ENCODE data around the gene SMAD2.
"Not testable (repeated sequence)": the region's sequence is repeated elsewhere in the genome, so short reads cannot be mapped to it uniquely, and the experiment has no call there.

The SMAD2 gene

DNA sequence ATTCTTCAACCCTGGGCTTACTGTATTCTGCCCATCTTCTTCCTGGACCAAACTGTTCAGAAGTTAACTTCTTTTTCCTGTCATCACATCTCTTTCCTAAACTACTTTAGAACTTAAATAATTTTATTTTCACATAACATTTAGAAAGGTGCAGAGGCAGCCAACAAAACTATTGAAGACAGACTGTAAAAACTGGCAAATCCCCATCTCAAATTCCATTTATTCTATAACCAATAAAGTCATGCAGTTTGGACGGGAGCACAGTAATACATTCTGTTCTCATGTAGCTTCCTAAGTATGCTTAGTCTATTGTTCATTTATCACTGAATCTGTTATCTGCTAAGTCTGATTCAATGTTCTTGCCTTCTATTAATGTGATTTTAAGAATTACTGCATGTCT is 99.1 kb downstream of the SMAD2 start:
- DNase-seq, result no peak

DNA sequence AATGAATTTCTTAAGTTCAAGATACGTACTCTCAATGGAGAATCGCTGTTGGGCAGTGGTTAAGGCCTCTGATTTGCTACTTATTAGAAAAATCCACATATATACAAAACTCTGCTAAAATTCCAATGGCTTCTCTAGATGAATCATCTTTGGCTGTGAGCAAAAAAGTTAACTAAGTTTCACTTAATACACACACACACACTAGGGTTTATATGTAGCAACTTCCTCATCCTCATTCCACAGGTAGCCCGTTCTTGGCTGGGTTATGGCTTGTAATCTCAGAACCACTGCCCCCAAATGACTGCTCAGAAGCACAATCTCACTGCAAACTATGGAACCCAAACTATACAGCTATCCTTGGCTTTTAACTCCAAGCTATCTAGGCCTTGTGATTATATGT is 99.7 kb downstream of the SMAD2 start:
- DNase-seq, result no peak

DNA sequence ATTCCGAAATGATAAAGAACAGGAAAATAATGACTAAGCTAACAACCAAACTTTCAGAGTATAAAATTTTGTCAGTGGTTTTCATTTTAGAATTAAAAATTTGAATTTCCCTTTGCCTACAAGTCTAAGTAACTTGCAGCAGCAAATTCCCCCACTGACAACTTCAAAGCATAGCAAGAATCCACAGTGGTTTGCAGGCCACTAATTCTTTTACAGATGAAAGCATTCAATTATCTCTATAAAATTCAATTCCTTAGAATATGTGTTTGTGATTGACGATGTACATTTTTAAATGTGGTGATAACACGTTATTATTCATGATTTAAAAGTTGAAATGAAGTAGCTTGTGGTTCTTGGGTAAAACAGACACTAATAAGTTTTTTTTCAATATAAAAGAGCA is 100.6 kb downstream of the SMAD2 start:
- DNase-seq, result no peak

DNA sequence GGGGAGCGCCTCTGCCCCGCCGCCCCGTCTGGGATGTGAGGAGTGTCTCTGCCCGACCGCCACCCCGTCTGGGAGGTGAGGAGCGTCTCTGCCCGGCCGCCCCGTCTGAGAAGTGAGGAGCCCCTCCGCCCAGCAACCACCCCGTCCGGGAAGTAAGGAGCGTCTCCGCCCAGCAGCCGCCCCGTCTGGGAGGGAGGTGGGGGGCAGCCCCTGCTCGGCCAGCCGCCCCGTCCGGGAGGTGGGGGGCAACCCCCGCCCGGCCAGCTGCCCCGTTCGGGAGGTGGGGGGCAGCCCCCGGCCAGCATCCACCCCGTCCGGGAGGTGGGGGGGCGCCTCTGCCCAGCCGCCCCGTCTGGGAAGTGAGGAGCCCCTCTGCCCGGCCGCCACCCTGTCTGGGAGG is 102.4 kb downstream of the SMAD2 start:
- not testable (repeated sequence) for DNase-seq

DNA sequence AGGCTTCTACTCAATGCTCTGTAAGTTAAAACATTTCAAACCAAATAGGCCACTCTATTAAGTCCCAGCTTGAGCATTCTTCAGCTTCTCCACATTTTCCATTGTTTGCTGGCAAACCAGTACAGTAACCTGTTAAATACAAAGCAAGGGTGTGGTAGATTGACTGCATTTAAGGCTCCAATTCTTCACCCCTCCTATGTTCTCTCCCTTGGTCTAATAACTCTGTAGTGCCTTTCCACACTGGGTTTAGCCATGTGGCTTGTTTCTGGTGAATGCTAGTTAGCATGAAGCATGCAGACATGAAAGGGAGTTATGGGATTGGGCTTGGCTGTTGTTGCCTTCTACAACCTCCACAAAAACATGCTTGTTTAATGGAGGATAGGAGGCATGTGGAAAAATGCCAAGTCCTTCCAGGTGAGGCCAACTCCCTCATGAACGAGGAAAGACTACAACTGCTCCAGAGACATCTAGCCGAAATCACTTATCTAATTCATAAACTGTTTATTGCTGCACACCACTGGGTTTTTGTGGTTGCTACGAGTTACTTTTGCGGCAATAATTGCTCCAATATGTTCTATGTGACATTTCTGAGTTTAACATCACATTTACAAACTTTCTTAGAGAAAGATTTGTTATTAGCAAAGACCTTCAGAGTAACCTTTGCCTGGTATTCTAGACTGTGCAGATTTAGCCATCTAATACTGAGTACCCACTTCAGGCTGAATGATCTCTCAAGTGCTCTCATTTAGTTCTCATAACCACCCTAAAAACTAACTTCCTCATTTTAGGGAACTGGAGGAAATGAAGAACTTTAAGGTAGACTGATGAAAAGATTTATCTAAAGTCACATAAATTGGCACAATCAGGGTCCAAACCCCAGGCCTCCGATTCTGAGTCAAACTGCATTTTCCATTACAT is 104.0 kb downstream of the SMAD2 start:
- no peak for DNase-seq

DNA sequence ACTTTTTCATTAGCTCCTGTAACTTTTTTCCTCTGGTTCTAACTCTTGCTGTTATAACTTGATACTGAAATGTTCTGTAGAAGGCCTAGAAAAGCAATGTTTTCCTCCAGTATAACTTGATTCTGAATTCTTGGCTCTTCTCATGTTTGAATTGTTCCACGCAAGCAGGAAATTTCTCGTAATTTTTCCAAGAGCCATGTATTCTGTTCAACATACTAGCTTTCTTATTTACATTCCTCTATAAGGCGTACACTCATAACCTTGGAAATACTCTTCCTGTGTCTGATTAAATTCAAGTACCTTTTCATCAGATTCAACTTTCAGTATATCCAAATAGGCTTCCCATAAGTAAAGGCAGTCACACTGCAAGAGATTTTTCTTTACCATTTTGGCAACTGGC is 109.1 kb downstream of the SMAD2 start:
- no peak for DNase-seq

DNA sequence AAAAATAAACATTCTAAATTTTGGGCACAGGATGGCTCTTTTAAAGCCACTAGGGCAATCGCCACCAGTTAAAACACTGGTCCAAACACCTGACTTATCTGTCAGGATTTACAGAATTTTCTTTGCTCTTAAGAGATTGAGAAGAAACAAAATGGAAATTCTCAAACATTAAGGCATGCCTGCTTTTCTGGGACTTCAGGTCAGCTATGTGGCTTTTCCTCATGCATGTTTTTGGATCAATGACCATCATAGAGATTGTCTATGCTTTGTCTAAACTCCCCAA is 112.7 kb downstream of the SMAD2 start:
- no peak for DNase-seq

DNA sequence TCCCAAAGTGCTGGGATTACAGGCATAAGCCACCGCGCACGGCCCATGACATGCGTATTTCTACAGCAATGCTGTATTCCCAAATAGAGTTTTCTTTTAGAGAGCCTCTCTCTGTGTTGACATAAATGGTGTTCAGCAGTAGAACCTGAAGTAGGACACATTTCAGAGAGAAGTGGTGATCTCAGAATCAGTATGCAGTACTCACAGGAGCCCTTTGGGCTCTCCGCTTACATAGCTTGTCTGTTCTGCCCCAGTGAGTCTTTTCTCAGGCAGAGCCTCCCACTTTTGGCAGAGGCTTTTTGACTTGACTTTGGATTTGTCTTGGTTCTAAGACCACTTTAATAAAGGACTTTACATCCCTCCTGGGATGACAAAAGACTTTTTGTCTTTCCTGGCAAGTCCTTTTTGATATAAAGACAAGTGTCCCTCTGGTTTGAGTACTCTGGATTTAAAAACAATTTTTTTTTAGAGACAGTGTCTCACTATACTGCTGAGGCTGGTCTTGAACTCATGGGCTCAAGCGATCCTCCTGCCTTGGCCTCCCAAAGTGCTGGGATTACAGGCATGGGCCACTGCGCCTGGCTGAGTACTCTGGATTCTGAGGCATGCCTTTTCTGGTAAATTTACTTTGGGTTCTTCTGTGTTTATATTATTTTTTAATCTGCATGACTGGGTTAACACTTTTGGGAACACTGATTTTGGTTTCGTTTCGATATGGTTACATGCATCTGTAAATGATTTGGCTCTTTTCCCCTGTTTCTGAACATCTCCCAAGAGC is 113.3 kb downstream of the SMAD2 start:
- DNase-seq, result no peak

DNA sequence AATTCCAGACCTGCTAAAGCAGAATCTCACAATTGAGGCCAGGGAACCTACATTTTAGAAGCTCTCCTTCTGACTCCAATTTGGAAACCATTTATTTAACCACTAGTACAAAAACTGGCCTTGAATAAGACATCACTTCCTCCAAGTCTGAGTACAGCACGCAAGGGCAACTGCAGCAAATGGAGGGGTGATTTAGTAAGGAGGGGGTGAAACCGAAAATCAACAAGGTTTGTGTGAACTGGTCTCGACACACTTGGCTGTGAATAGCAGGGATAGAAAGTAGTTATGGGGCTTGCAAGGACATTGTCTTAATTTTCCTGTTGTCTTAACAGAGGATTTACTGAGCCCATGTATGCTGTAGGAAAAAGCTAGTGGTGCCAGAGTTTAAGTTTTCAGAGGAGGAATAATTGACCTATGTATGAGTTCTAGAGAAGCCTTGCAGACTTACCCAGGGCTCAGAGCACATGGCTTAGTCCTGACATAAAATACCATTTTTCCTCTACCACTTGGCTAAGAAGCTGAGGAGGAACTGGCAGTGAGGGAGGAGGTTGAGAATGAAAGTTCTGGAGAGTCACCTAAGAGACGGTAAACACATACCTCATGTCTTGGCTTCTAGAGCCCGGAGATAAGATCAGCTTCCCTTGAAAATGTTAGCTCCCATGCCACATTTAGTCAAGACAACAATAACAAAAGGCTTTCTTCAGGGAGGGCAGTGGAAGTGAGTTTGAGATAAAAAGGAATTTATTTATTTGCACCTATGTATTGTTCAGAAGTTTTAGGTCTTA is 114.8 kb downstream of the SMAD2 start:
- DNase-seq, result no peak

DNA sequence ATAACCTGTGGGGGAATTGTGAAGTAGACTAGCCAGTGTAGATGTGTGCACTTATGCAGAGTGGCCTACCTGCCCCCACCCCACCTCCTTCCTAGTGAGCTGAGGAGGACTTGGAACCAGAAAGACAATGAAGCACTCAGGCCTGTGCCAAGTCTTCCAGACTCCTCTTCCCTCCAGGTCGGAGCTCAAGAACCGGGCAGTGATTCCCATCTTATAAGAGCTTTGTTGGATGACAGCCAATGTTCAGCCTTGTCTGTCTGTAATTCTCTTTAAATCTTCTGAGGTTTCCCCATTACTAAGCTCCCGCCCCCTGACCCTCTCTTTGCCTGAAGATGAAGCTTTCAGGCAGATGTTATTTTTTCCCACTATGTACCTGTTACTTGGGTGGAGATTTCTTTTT is 121.0 kb downstream of the SMAD2 start:
- peak in 1 of 2 experiments; percentile 25 for DNase-seq

DNA sequence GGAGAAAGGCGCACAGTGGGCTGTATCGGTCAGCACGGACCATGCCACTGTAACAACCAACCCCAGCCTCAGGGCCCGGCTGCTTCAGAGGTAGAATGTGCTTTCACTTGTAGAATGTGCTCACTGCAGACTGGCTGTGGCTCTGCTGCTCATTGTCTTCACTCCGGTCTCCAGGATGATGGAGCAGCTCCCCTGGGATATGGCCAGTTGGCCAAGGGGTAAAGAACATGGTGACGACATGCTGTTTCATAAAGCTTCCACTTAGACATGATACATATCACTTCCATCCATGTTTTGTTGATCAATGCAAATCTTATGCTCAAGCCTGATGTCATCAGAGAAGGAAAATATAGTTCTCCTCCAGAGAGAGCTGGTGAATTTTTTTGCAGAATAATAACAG is 127.7 kb downstream of the SMAD2 start:
- DNase-seq, result no peak

DNA sequence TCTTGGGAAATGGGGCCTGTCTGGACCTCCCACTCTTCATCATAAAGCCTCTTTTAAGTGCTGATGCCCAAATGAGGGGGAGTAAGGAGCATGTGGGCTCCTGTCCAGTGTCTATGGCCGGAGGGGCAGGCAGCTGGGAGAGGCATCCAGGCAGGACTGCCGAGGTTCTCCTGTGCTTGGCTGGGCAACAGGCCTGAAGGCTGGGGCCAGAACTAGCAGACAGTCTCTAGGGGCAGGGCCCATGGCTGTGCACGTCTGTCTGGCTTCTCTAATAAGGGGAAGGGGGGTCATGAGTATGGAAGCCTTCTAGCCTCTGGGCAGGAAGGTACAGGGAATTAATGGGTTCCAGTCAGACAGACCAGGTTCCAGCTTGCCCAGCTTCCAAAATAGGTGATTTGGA is 128.6 kb downstream of the SMAD2 start:
- DNase-seq, result no peak

DNA sequence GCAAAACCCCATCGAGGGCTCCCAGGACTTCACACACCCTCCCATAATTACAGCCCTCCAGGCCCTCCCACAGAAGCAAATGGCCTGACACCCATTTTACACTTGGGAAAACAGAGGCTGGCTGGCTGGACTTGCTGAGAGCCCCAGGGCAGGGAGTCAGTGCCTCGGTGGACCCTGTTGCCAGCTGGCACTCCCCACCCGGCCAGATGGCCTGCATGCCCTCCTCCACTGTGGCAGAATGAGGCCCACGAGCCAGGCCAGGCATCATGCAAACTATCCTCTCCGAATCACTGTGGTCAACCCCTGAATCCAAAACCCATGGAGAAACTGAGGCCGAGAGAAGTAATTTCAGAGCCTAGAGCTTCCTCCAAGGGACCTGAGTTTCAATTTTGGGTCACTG is 129.7 kb downstream of the SMAD2 start:
- DNase-seq, result no peak

DNA sequence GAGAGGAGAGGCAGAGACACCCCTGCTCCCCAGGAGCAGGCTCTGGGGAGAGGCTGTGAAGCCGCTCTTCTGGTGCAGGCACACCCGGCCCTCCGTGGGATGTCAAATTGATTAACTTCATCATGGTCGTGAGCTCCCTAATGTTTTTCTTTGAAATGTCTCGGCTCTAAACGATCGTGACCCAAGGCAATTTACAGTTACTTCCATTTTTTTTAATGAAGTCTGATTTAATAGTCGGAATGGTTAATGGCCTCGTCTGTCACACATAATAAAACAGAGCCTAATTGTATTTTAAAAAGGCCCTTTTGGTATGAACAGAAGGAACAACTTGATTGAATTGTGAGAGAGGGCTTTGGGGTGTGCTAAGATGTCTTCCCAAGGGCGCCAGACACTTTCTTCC is 130.2 kb downstream of the SMAD2 start:
- DNase-seq, result no peak

DNA sequence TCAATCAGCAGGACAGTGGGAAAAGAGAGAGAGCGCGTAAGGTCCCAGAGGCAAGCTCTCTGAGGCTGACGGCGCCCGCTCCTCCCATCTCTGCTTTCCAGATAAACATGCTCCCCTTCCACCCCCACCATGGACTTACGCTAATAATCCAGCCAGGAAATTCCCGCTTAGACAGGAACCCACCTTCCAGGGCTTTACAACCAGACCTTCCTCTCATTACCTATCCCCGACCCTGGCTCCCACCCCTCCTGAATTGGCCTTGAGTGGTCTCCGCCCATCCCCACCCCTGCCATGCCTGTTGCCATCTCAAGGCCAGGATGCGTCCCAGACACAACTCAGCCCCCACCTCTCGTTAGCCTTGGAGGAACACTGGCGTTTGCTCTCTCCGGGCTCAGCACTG is 131.1 kb downstream of the SMAD2 start:
- DNase-seq, result no peak

DNA sequence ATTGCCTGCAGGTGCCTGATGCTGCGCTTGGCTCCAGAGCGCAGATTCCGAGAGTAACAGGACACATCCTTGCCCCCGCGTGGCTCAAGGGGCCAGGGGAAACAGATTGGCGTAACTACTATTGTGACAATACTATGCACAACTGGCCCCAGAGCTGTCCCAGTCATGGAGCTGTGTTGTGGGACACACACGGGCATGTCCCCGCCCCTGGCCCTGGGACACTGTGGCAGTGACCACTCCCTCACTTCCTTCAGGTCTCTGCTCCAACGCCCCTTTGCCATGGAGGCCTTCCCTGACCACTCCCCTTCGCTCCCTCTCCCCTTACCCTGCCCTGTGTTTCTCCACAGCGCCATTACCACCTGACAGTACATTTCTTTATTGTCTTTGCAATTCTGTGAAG is 132.1 kb downstream of the SMAD2 start:
- DNase-seq, result no peak

DNA sequence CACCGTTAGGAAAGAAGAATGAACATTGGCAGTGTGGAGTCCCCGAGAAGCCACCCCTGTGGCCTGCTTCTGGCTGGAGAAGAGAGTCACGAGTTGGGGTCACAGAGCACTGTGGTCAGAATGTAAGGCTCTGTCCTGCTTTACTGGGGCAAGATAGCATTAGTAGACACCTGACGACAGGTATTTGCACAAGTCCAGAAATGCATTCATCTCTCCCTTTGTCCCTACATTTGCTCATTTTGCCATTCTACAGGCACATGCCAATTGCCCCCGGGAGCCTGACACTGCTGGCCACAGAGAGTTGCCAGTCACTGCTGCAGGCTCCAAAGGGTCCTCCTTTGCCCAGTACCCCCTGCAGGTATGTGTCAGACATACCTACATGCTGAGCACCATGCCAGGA is 133.3 kb downstream of the SMAD2 start:
- DNase-seq, result no peak

DNA sequence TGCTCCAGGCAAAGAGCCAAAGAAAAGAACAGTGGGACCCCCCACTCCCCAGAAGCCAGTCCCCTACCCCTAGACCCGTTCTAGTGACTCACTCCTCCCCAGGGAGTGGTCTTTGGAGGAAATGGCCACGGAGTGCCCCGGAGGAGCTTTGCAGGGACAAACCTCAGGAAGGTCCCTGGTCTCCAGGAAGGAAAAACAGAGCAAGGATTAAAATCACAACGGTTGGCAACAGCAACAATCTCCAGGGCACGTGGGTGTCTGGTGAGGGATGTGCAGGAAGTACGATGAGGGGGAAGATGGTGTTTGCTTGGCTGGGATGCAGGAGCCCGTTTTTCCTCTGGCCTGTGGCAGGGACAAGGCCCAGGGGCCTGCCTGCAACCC is 135.0 kb downstream of the SMAD2 start:
- DNase-seq, result no peak

DNA sequence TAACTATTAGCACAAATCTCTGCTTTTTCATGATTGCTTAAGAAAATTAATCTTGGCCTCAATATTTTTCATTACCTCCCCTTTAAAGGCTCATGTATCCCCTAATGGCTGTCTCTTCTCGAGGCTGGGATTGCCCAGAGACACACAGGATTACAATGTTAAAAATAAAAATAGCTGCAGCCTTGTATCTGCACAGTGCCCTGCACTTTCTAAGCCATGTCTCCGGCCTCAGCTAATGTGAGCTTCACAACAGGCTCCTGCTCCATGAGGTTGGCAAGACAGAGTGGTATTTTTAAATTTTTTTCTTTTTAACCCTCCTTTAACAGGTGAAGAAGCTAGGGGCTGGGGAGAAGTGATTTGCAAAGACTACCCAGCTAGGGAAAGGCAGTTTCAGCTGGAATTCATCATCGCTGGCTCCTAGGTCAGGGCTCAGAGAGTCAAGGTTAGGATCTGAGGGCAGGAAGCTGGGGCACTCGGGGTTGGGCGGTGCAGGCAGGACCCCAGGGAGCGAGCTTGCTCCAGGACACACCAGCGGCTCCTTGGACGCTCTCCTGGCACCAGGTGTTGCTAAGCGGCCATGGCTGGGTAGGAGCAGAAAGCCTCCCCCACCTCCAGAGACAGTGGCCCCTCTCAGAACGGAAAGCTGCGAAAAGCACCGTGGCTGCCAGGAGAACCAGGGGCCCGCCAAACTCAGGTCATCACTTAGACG is 135.6 kb downstream of the SMAD2 start:
- no peak for DNase-seq

DNA sequence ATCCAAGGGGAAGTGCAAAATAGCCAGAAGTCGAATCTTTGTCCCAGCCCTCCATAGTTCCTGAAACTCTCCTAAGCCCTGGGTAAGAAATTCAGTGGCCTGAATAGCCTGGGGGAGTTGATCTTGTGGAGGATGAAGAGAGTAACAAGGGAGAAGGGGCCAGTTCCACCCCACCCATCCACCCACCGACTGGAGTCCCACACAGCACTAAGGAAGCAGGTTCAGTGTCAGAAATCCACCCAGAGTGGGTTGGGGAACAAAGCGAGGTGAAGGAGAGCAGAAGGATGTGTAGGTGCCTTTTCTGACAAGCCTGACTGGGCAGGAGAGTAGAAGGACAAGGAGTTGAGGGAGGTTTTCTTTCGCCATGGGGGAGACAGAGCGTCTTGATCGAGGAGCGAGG is 136.8 kb downstream of the SMAD2 start:
- no peak for DNase-seq

DNA sequence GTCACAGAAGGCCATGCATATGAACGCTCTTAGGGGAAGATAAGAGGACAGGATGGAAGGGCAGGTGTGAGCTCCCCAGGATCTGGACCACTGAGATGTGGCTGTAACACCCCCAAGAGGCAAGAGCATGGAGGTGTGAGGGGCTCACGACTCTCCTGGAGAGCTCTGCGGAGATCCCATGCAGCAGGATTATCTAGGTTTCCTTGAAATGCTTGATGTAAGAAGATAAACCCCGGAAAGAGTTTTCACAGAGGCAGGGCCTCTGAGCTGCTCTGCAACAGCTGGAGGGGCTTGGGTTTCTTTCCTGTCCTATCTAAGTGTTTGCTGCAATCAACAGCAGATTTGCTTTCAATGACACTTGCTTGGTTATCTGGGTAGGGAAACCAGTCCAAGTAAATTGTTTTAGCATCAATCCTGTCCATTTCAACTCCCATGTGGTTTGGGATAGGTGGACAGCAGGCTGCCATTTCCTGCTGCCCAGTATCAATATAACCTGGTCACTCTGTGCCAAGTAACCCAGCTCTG is 138.9 kb downstream of the SMAD2 start:
- no peak for DNase-seq

DNA sequence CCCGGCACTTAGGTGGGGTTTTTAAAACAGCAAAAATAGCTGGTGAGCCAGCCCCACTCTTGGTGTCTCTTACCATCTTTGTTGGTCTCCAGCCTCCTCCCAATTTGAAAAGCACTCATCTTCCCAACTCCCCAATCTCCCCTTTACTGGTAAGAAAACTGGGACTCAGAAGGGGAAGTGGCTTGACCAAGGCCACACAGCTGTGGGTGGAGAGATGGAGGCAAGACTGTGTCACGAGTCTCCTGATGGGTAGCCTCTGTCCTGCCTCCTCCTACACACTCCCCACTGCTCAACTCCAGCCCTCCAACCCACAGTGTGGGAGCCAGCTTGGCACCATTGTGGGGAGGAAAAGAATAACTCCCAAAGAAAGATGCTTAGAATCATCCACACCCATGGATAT is 140.4 kb downstream of the SMAD2 start:
- no peak for DNase-seq

DNA sequence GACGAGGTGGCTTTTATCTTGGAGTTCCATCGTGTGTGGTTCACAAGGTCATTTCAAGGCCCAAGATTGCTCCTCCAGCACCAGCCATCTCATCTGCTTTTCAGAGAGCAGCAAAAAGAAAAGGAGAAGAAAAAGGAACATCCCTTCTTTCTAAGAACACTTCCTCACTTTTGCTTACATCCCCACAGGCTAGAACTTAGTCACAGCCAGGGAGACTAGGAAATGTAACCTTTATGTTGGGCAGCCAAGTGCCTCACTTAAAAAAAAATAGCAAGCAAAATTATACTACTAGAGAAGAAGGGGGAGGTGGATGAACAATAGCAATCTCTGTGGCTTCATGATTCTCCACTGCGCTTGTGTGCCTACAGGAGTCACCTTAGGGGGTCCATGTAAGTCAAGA is 141.8 kb downstream of the SMAD2 start:
- no peak for DNase-seq
